Lower leg skin (tissue), 3 donors: Measurements from ENCODE around the gene AUH.
"Not testable (repeated sequence)": the region's sequence is repeated elsewhere in the genome, so short reads cannot be mapped to it uniquely, and the experiment has no call there.

Experiments used
- POLR2A ChIP-seq, 2 donors: fragments of 450-650 bp; IDR thresholded peaks; one replicate each; pipeline ENCODE4 v1.6.1; 2016 to 2017; ENCODE audit warnings: antibody characterized with exemption in 2 of 2, mild to moderate bottlenecking in 1 of 2, moderate library complexity in 1 of 2
- TF ChIP-seq, protein P1 (sequence below), 3 donors: fragments of 450-650 bp; IDR thresholded peaks; one replicate each; pipeline ENCODE4 v1.5.1; 2016; ENCODE audit warnings: antibody characterized with exemption in 3 of 3, mild to moderate bottlenecking in 3 of 3, moderate library complexity in 2 of 3

DNA sequence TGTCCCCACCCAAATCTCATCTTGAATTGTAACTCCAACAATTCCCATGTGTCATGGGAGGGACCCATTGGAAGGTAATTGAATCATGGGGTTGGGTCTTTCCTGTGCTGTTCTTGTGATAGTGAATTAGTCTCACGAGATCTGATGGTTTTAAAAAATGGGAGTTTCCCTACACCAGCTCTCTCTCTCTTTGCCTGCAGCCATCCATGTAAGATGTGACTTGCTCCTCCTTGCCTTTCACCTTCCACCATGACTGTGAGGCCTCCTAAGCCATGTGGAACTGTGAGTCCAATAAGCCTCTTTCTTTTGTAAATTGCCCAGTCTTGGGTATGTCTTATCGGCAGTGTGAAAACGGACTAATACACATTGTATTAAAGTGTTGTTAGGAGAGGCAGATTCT lies 16.3 kb upstream of the AUH start:
- not testable (repeated sequence) for TF ChIP-seq POLR2A (IDR thresholded peaks at IDR 0.05)
- TF ChIP-seq, protein P1, sequence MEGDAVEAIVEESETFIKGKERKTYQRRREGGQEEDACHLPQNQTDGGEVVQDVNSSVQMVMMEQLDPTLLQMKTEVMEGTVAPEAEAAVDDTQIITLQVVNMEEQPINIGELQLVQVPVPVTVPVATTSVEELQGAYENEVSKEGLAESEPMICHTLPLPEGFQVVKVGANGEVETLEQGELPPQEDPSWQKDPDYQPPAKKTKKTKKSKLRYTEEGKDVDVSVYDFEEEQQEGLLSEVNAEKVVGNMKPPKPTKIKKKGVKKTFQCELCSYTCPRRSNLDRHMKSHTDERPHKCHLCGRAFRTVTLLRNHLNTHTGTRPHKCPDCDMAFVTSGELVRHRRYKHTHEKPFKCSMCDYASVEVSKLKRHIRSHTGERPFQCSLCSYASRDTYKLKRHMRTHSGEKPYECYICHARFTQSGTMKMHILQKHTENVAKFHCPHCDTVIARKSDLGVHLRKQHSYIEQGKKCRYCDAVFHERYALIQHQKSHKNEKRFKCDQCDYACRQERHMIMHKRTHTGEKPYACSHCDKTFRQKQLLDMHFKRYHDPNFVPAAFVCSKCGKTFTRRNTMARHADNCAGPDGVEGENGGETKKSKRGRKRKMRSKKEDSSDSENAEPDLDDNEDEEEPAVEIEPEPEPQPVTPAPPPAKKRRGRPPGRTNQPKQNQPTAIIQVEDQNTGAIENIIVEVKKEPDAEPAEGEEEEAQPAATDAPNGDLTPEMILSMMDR (IDR thresholded peaks at IDR 0.05) = not testable (repeated sequence)
